GM21515 (cell line): ENCODE data around the gene KCNH8.
"Not testable (repeated sequence)": the region's sequence is repeated elsewhere in the genome, so short reads cannot be mapped to it uniquely, and the experiment has no call there.

Source experiments
- ATAC-seq: cut with Tn5 transposase; IDR thresholded peaks from one replicate; pipeline ENCODE4 v1.9.1; 2021; ENCODE audit not compliant: unreplicated experiment

KCNH8 gene

DNA sequence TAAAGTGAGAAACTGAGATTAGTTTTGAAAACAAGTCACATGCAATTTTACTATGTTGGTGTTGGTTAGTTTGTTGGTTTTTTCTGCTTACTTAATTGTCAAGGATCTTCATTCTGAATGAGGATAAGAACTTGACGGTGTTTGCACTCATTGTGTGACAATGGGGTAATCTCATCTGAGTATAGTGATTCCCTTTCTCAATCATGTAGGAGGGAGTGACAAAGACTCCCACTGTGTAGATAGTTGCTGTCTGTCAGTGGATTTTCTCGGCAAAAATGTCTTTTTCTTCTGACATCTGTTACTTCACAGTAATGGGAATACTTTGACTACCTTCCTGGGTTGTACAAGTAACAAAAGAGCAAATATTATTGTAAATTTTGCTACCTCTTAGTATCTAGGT lies 23.5 kb downstream of the KCNH8 start:
- no peak for ATAC-seq

DNA sequence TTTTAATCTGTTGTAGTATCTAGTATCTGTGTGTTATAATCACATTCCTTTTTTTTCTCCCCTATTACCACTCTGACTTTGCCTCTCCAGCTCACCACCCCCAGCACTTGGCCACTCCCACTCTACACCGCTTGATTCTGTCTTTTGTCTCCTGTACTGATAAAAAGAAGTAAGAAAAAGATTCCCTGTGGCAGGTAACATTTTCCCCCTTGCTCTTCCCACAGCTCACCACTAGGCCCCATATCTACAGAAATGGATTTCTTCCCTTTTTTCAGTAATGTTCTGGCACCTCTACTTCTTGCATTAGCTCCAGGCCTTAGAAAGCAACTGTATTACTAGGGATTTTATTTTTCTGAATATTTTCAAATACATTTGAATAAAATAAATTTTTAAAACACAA lies 25.6 kb downstream of the KCNH8 start:
- no peak for ATAC-seq

DNA sequence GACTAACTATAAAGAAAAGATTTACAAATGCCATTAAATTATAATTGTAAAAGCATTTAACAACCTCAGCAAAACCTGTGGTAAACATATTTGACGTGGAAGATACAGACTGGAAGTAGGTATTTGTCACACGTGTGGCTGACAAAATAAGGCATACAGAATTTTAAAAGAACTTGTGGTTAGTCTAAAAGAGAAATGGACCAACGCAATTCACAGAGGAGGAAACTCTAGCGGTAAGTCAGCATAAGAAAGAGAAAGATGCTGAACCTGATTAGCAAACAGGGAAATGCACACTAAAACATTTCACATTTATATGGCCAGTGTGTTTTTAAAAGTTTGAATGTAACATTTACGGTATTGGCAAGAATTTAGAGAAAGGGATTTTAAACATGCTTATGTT lies 35.3 kb downstream of the KCNH8 start:
- no peak for ATAC-seq

DNA sequence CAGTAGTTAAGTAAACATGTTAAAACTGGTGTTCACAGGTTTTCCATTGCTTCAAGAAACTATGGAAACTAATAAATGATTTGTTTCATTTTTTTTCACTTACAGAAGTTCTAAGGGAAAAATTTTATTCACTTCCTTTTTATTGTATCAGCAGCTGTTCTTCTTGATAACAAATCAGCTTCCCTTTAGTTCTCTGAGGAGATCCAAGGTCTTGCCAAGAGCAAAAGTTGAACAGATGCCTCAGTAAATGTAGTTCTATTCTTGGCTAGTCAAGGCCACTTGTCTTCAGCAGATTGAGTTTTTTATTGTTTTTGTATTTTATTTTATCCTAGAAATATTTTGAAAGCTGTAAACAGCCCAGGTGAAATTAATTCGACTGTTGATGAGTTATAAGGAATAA lies 41.8 kb downstream of the KCNH8 start:
- no peak for ATAC-seq

DNA sequence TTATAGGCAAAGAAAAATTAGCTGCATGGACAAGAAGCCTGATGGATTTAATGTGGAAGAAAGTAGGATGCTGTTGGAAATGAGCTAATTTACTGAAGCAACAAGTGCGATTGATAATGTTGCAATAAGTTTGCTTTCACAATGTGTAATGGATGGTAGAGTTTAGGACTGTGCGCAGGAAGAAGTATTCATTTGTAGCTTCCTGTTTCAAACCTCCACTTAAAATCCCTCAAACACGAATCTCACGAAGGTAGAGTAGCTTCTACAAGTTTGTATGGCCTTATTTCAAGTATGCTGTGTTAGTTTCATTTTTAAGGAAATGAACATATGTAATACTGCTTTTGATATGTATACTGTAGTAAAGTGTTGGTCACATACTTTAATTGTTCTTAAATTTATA lies 42.3 kb downstream of the KCNH8 start:
- peak; percentile 94 for ATAC-seq

DNA sequence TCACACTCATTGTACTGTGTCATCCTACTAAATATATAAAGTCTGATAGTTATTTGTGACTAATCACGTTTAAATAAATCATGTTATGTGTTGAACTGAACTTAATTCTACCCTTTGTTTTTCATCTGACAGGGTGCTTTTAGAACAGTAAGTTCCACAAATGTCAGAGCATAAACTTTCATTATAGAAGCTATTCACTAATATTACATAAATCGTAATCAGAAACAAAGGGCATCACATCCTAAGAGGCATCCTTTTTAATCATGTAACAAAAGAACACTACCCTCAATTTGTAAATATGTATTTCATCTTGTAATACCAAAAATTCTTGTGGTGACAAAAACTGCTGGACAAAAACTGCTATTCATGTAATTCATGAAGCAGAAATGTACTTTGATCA lies 50.8 kb downstream of the KCNH8 start:
- no peak for ATAC-seq

DNA sequence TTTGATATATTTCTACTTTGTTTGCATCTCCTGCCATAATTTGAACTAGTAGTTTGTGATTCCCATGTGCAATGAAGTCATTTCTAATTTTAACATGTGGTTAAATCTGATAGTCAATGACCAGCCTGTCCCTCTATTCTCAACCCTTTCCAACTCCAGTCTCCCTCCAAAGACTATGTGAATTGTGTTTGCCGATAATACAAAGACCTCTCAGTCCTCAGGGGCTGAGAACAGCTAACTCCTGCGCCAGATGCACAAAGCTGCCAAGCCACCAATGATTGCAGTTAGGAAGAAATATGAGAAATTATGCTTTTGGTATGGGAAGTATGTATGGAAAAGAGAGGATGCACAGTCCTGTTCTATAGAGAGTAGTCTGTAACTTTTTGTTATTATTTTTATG lies 54.0 kb downstream of the KCNH8 start:
- no peak for ATAC-seq

DNA sequence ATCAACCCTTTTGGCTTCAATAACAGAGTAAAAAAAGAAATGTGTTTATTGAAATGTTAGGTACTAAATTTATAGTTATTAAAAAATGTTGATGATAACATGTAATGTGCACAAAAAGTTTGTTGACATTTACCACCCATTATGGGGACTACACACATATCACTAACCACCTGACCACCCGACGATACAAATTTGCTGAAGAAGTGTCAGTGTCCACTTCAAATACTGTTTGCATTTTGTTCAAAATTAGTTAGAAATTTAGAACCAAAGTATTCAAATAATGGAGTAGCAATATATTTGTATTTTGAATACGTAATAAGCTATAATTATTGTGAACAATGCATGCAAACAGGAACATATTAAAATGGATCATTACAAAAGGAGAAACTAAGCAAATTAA lies 54.4 kb downstream of the KCNH8 start:
- no peak for ATAC-seq

DNA sequence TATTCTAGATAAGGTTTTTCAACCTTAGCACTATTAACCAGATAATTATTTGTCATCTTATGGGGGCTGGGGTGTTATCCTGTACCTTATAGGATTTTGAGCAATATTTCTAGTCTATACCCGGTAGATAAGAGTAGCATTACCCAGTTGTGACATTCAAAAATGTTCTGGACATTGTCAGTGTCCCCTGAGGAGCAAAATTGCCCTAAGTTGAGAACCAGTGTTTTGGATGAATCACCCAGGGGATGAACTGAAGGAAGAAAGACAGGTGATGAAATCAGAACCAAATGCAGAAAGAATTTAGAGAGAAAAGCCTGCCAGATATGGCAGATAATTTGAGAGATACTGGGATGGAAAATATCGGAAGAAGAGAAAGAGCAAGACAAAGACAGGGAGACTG lies 58.2 kb downstream of the KCNH8 start:
- ATAC-seq = no peak

DNA sequence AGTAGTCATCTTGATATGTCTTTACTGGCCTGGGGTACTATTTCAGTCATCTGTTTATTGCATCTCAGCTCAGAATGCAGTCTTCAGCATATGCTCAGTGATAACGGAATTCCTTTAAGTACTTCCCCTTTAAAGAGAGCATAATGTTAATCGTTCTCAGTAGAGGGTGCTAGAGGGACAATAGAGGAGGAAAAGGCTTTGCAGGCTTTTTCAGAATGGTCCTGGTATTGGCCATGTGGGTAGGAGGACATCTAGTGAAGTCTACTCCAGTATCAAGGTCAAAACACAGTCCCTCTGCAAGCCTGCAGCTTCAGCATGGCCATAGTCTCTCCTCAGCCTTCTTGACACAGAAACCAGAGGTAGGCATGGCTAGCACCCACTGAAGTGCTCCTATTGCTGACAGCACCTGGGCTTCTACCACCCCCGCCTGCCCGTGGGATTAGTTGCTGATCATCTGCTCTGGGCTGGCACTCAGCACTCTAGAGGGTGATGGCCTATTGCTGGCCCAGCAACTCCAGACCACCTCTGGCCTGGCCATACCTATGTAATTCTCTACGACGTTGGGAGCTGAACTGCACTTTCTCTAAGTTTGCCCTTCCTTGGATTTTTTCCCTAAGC lies 65.4 kb downstream of the KCNH8 start:
- ATAC-seq = no peak

DNA sequence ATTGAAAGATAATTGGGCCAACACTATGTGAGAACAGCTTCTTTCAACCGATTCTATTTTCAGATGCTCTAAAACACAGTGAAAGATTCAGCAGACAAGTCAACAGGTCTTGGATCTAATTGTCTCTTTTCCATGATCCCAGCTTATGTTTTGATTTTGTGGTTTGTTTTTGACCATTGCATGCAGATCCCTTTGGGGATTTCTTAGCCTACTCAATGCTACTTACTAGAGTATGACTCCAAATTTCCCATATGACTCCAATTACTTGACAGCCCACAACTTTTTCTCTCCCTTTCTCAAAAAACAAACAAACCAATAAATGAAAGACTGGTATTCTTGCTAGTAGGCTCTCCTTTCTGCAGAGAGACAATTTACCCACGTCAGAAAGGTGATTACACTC lies 67.1 kb downstream of the KCNH8 start:
- no peak for ATAC-seq

DNA sequence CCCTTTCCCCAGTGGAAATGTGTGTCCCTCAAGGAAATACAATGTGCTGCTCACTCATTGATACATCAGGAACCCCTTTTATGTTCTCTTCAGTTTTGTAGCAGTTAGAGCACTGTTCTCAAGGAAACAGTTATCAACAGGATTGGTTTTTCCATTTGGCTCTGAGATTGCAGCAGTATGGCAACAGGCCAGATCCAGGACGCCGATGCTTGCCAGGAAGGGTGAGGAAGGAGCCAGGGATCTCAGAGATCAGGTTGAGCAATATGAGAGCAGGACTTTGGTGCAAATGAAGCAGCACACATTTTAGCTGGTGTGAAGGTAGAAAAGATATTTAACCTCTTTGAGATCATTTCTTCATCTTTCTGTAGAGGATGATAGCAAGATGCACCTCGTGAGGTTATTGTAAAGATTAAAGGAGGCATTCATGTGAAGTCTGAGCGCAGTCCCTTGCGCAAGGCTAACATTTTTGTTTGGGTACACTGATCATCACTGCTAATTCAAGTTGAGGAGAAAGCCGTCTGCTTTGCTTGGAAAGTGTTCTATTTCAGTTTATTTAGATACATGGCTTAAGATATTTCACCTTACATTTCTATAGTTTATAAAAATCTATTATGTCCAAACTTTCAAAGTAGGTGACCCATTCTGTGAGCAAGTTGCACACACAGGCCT lies 68.5 kb downstream of the KCNH8 start:
- ATAC-seq = no peak

DNA sequence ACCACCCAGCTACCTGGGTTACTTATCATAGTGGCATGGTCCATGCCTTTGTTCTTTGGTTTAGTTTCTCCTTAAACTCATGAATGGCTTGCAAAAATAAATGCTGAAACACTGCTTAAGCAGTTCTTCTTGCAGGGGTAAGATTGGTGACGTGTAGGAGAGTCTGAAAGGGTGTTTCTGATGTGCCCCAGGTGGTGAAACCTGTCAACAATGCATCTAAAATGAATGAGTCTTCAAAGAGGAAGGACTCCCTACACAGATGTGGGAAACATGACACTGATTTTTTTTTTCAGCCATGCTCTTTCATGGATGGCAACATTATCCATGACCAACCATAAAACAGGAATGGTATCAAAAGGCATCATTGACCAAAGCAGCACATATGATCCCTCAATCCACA lies 72.0 kb downstream of the KCNH8 start:
- ATAC-seq = no peak

DNA sequence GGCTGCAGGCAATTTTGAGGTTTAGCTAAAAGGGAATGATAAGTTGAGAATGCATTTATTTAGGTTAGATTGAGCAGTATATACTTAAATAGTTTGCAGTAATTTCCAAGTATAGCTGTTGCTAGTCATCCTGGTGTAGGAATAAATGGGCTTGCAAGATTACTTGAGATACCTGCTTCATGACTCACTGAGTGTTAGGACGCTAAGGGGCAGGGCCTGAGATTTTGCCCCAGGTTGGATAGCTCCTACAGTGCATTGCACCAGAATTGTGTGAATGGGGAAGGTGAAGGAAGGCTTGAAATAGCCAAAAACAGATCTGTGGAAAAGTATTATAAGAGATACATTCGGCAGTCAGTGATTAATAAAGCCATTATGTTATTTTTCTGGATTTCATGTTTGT lies 72.8 kb downstream of the KCNH8 start:
- ATAC-seq = no peak

DNA sequence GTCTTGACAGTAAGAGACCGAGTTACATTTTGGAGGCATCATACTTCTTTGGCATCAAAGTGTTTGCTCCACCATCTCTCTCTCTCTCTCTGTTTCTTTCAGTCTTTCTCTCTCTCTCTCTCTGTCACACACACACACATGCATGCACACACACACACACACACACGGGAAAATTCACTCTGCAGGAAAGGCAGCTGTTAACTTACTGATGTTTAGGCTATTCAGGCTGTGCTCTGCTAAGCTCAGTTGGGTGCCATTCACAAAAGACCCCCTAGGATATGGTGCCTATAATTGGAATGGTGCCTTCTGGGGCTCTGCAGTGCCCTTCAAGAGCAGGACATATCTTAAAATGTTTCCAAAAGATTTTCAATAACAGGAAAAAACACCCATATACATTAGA lies 78.2 kb downstream of the KCNH8 start:
- ATAC-seq = no peak

DNA sequence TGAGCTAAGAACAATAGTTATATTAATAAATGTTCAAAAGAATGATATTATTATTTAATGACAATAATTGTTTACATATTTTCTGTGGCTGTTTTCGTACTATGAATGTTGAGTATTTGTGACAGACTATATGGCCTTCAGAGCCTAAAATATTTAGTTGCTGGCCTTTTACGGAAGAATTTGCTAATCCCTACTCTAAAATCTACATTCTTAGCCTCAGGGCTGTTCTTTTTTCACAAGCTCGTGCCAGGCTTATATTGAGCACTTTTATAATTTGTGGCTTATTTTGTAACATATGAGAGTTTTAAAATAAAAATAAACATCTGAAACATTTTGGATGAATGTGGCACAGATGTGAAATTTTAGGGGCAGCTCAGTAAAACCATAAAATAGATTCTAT lies 79.9 kb downstream of the KCNH8 start:
- no peak for ATAC-seq

DNA sequence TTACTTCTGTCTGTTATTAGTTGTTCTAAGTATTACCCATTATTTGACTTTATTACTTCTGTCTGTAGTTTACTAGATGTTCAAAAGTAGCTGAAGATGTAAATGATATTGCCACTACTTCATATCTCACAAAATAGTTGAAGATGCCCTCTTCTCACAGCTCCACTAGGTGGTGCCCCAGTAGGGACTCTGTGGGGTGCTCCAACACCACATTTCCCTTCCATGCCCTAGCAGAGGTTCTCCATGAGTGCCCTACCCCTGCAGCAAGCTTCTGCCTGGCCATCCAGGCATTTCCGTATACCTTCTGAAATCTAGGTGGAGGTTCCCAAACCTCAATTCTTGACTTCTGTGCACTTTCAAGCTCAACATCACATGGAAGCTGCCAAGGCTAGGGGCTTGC lies 80.8 kb downstream of the KCNH8 start:
- peak; percentile 31 for ATAC-seq

DNA sequence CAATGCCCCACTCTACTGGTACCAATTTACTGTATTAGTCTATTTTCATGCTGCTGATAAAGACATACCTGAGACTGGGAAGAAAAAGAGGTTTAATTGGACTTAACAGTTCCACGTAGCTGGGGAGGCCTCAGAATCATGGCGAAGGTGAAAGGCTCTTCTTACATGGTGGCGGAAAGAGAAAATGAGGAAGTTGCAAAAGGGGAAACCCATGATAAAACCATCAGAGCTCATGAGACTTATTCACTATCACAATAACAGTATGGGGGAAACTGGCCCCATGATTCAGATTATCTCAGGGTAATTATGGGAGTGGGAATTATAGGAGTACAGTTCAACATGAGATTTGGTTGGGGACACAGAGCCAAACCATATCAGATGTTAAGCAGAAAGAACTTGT lies 81.6 kb downstream of the KCNH8 start:
- peak; percentile 50 for ATAC-seq

DNA sequence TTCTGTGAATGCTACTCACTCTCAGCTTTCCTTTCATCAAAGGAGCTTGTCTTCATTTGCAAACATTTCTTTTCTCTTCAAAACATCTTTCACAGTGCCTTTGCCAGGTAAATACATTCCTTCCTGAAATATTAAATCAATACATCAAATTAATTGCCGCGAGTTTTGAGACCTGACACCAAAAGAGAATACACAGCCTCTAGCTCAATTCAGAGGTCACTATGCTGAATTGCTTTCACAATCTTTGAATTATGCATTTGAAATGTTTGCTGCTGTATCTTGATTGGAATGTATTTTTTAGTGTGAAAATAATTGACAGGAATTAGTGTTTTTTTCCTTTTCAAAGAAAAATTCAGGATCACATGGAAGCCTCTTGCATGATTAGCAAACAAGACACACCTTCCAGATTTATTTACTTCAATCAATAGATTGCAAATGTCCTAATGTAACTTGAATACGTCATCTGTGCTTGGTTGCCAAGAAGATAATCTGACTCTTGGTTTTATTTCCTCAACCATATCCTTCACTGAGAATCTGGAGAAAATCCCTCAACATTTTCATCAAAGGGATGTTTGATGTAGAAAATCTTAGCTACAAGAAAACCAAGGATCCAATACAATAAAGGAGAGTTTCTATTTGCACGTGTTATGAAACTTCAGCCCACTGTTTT lies 83.6 kb downstream of the KCNH8 start:
- no peak for ATAC-seq

DNA sequence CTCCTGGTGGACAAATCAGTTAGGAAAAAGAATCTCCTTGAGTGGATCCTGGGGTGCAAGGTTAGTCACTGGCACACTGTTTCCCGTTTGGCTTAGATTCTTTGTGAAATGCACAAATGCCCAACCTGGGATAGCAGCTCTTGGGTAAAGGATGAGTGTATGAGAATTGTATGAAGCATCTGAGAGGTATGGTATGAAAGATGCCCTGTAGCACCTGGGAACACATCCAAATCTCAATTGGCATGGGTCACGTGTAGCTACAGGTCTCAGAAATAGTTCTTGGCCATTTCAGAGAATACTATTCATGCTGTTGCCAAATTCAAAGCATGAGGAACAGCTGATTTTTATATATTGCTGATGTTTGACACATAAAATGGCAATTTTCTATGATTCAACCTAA lies 84.3 kb downstream of the KCNH8 start:
- no peak for ATAC-seq

DNA sequence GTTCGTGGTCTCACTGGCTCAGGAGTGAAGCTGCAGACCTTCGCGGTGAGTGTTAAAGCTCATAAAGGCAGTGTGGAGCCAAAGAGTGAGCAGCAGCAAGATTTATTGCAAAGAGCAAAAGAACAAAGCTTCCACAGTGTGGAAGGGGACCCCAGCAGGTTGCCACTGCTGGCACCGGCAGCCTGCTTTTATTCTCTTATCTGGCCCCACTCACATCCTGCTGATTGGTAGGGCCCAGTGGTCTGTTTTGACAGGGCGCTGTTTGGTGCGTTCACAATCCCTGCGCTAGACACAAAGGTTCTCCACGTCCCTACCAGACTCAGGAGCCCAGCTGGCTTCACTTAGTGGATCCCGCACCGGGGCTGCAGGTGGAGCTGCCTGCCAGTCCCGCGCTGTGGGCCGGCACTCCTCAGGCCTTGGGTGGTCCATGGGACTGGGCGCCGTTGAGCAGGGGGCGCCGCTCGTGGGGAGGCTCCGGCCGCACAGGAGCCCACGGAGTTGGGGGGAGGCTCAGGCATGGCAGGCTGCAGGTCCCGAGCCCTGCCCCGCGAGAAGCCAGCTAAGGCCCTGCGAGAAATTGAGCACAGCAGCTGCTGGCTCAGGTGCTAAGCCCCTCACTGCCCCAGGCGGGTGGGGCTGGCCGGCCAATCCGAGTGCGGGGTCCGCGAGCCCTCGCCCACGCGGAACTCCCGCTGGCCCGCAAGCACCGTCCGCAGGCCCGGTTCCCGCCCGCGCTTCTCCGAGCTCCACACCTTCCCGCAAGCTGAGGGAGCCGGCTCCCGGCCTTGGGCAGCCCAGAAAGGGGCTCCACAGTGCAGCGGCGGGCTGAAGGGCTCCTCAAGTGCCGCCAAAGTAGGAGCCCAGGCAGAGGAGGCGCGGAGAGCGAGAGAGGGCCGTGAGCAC lies 85.8 kb downstream of the KCNH8 start:
- ATAC-seq = not testable (repeated sequence)

DNA sequence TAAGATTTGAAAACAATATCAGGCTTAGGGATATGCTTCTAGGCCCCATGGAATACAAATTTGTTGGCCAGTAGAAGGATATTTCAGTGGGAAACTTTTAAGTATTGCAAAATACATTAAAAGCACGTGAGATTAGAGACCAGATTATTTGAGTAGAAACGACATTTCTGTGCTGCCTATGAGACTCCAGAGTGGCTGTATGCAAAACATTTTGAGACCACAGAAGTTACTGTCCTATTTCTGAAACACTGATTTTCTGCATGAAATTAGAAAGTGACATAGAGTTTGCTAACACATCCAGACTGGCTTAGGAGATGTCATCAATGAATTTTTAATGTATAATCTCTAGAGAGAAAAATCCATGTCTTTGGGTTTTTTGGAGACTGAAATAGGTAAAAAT lies 99.8 kb downstream of the KCNH8 start:
- ATAC-seq = peak; percentile 66
